GM12864 (cell line): ENCODE data around the gene LSS.
A peak's percentile ranks its signal among the peaks of the same experiment; 100 is the strongest.
"Not testable (repeated sequence)": the region's sequence is repeated elsewhere in the genome, so short reads cannot be mapped to it uniquely, and the experiment has no call there.

Experiments used
- DNase-seq: peaks from one replicate; pipeline ENCODE4 v3.0.0-alpha.2; 2011; ENCODE audit warnings: low read depth
- H3K4me3 ChIP-seq: 2 replicates; pipeline ENCODE4 v1.5.1; 2011; ENCODE audit warnings: mild to moderate bottlenecking, low read depth, low read length, control low read depth
- TF ChIP-seq, protein P1 (sequence below): IDR thresholded peaks from 2 replicates; pipeline ENCODE4 v1.5.1; 2011; ENCODE audit warnings: low read depth, mild to moderate bottlenecking, moderate library complexity, low read length, control low read depth, inconsistent platforms; ENCODE audit errors: missing control alignments

Gene LSS

DNA sequence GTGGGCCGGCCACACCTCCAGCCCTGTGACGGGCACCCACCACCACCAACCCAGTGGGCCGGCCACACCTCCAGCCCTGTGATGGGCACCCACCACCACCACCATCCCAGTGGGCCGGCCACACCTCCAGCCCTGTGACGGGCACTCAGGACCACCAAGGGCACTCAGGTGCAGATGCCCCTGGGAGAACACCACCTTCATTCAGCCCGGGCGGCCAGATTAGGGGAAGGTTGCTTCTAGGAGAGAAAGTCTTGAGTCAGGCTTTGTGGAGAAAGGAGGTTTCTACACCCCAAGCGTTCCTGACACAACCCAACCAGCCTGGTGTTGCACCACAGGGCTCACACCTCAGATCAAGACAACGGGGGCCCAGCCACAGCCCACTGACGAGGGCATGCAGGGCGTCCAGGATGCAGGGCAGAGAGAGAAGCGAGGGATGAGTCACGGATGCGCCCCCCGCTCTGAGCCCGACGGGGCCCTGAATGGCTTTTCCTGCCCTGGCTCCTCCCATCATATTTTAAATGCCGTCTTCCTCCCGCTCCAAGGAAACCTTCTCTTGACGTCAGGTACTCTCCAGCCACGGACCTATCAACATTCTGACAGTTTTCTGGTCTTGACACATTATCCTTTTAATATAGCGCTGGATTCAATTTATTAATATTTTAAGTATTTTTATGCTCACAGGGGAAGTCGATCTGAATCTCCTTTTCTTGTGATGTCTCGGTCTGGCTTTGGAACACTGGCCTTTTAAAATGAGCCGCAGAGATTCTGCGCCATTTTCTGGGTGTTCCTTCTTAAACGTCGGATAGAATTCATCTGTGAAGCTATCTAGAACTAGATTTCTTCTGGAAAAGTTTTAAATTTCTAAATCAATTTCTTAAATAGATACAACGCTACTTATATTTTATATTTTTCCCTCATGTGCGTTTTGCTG is 43.7 kb downstream of the LSS start:
- H3K4me3 ChIP-seq = peak overlapping the region; percentile 56
- TF ChIP-seq, protein P1, sequence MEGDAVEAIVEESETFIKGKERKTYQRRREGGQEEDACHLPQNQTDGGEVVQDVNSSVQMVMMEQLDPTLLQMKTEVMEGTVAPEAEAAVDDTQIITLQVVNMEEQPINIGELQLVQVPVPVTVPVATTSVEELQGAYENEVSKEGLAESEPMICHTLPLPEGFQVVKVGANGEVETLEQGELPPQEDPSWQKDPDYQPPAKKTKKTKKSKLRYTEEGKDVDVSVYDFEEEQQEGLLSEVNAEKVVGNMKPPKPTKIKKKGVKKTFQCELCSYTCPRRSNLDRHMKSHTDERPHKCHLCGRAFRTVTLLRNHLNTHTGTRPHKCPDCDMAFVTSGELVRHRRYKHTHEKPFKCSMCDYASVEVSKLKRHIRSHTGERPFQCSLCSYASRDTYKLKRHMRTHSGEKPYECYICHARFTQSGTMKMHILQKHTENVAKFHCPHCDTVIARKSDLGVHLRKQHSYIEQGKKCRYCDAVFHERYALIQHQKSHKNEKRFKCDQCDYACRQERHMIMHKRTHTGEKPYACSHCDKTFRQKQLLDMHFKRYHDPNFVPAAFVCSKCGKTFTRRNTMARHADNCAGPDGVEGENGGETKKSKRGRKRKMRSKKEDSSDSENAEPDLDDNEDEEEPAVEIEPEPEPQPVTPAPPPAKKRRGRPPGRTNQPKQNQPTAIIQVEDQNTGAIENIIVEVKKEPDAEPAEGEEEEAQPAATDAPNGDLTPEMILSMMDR = no peak
- peak; percentile 52 for DNase-seq

DNA sequence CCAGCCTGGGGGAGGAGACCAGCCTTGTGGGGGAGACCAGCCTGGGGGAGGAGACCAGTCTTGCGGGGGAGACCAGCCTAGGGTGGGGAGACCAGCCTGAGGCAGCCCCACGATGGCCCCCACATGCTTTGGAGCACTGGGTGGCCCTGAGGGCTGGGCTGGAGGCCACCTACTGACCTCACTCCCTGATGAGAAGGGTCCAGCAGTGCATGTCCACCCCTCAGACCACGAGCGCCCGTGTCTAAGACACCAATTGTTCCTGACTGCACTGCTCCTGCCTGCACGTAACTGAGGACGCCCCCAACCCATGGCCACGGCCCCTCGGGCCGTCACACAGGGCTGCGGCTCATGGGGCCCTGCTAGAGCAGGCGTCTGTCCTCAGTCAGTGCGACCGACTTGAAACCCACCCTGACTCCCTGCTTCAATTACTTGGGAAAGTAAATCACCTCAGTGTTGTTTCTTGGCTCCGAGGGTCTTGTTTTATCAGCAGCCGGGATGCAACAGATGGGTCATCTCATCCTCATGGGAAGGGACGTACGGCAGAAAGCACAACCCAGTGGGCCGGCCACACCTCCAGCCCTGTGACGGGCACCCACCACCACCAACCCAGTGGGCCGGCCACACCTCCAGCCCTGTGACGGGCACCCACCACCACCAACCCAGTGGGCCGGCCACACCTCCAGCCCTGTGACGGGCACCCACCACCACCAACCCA is 44.5 kb downstream of the LSS start, which contains the start of gene SPATC1L:
SPATC1L (minus strand) TSS at position 550 of the 715 bp plus-strand sequence. CDS start 1,643 bp downstream, outside the sequence.
- peak; percentile 31 for DNase-seq
- H3K4me3 ChIP-seq = peak within 1 kb of the TSS; percentile 78
- TF ChIP-seq, protein P1 = no peak

DNA sequence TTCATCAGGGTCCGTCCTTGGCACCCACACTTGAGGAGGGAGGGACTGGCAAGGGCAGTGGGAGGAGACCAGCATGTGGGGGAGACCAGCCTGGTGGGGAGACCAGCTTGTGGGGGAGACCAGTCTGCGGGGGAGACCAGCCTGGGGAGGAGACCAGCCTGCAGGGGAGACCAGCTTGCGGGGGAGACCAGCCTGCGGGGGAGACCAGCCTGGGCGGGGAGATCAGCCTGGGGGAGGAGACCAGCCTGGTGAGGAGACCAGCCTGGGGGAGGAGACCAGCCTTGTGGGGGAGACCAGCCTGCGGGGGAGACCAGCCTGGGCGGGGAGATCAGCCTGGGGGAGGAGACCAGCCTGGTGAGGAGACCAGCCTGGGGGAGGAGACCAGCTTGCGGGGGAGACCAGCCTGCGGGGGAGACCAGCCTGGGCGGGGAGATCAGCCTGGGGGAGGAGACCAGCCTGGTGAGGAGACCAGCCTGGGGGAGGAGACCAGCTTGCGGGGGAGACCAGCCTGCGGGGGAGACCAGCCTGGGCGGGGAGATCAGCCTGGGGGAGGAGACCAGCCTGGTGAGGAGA is 45.2 kb downstream of the LSS start:
- not testable (repeated sequence) for DNase-seq
- peak overlapping the region; percentile 78; the same call in 1 of the 2 replicates for H3K4me3 ChIP-seq

DNA sequence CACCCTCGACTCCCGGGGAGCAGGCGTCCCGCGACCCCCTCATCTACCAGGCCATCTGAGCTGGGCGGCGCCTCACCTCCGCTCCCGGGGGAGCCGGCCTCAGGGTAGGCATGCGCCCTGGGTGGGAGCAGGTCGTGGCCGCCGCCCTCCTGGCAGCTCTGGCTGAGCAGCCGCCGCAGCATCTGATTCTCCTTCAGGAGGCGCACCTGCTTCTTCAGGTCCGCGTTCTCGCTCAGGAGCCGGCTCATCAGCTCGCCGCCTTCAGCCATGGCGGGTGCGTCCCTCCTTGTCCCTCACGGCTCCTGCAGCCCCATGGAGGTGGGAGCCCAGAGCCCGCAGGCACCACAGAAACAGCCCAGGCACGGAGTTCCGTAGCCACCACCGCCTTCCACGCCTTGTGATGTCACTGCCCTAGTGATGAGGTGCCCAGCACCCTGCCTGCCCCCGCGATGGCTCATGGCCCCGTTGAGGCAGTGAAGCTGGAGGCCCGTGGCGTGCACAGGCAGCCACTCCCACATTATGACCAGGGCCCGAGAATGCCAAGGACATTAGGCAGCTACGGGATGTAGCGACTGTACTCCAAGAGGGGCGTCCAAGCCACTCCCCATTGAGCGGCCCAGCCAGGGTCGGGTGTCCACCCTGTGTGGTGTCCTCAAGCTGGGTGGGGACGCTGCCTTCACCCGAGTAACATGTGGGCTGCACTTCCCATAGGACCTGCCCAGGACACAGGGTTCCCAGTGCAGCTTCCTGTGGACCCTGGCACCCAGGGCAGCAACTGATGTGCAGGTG is 45.8 kb downstream of the LSS start:
- TF ChIP-seq, protein P1 = no peak
- no peak for DNase-seq
- no peak overlapping the region for H3K4me3 ChIP-seq

DNA sequence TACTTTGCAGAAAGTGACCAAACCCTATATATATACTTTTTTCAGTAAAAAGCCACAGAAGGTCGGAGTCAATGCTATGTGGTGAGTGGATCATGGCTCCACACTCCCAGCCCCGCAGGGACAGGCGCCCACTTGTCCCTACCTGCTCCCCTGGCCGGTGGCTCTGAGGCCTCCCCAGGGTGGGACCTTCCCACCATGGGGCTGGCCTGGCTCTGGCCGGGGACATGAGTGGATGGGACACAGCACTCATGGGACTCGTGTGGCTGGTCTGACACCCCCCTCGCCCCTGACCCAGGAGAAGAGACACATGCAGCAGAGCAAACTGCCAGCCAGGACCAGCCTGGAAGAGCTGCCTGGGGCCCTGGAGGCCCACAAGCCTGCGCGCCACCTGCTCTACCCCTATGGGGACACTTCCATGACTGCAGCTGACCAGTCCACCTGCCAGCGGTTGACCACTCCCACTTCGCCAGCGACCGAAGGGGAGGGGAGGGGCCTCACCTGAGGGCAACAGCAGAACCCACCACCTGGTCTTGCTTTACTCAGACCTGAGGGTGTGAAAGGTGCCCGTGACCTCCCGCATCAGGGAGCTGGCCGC is 46.5 kb downstream of the LSS start:
- TF ChIP-seq, protein P1 = no peak
- no peak overlapping the region for H3K4me3 ChIP-seq
- DNase-seq = no peak

DNA sequence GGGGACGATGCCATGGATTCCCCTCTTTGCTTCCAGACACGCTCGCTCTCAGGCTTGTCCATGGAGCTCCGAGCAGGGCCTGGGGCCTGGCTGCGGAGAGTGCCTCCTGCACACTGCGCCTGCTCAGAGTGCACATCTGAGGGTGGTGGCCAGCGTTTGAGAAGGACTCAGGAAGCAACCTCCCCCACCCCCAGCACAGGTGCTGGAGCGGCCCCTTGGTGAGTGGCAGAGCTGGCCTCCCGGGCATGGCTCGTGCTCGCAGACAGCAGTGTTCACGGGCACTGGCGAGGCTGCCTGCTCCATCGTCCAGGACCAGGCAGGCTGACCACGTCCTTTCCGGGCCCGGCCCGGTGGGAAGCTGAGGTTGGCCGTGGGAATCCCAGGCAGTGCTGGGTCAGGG is 47.1 kb downstream of the LSS start:
- no peak overlapping the region for H3K4me3 ChIP-seq
- TF ChIP-seq, protein P1 = no peak
- no peak for DNase-seq
